Mononuclear cell (primary cell): ENCODE data around the gene SMIM20. TPM values are rescaled to one million over a fixed set of nuclear protein-coding genes. Genes with fewer than 3 reads are reported as not detected.

ENCODE experiments used
- H3K27me3 ChIP-seq: 2 replicates; pipeline ENCODE4 v1.6.0; 2011; ENCODE audit warnings: low read length, control low read depth; ENCODE audit not compliant: insufficient read depth
- H3K4me1 ChIP-seq: 2 replicates; pipeline ENCODE4 v1.5.1; 2011; ENCODE audit warnings: mild to moderate bottlenecking, low read length, control low read depth; ENCODE audit not compliant: insufficient read depth
- H3K4me3 ChIP-seq: 2 replicates; pipeline ENCODE4 v1.5.1; 2011; ENCODE audit warnings: mild to moderate bottlenecking, low read length, moderate library complexity
- H3K9me3 ChIP-seq: 2 replicates; pipeline ENCODE4 v1.5.1; 2011; ENCODE audit warnings: low read depth, mild to moderate bottlenecking, control low read depth, low read length
- total RNA-seq: library from RNA; depleted of rRNA; stranded (reverse); fragments of >200 nt; gene quantifications from one replicate; pipeline ENCODE4 v1.2.3, GENCODE V29; 2012

Gene SMIM20
- total RNA-seq, 1 donor, result 15.1 TPM

- Histone ChIP-seq H3K27me3 (no peaks in the 10 kb centered on the region), H3K4me3 (no peak overlapping the region), H3K4me1 (peaks cover 20% of the 10 kb centered on the region), H3K9me3 (no peaks in the 10 kb centered on the region)
Observed at GRCh38 chr4:25928379-25929297, 14.6 kb downstream of the SMIM20 start.

GRCh38 chr4:25929298-25929686, 15.3 kb downstream of the SMIM20 start:
- Histone ChIP-seq H3K4me1 (peaks cover 20% of the 10 kb centered on the region), H3K27me3 (no peaks in the 10 kb centered on the region), H3K4me3 (no peak overlapping the region), H3K9me3 (no peaks in the 10 kb centered on the region)

- Histone ChIP-seq H3K9me3 (no peaks in the 10 kb centered on the region), H3K4me1 (peaks cover 20% of the 10 kb centered on the region), H3K27me3 (no peaks in the 10 kb centered on the region), H3K4me3 (no peak overlapping the region)
Observed at GRCh38 chr4:25930731-25931354, 16.8 kb downstream of the SMIM20 start.

- H3K4me3 ChIP-seq, result no peak overlapping the region
- no peaks in the 10 kb centered on the region for H3K27me3 ChIP-seq
- no peaks in the 10 kb centered on the region for H3K9me3 ChIP-seq
- no peaks in the 10 kb centered on the region for H3K4me1 ChIP-seq
Observed at GRCh38 chr4:25936696-25937095, 22.7 kb downstream of the SMIM20 start.

GRCh38 chr4:25937801-25938200, 23.8 kb downstream of the SMIM20 start:
- H3K4me3 ChIP-seq, result no peak overlapping the region
- no peaks in the 10 kb centered on the region for H3K9me3 ChIP-seq
- no peaks in the 10 kb centered on the region for H3K4me1 ChIP-seq
- no peaks in the 10 kb centered on the region for H3K27me3 ChIP-seq

- no peaks in the 10 kb centered on the region for H3K4me1 ChIP-seq
- H3K9me3 ChIP-seq, result no peaks in the 10 kb centered on the region
- H3K27me3 ChIP-seq, result peaks cover 3% of the 10 kb centered on the region
- H3K4me3 ChIP-seq, result no peak overlapping the region
Observed at GRCh38 chr4:25938366-25938765, 24.3 kb downstream of the SMIM20 start.

GRCh38 chr4:25938787-25939186, 24.8 kb downstream of the SMIM20 start:
- H3K9me3 ChIP-seq, result no peaks in the 10 kb centered on the region
- no peaks in the 10 kb centered on the region for H3K4me1 ChIP-seq
- peaks cover 4% of the 10 kb centered on the region for H3K27me3 ChIP-seq
- no peak overlapping the region for H3K4me3 ChIP-seq

- Histone ChIP-seq H3K27me3 (peaks cover 4% of the 10 kb centered on the region), H3K9me3 (no peaks in the 10 kb centered on the region), H3K4me3 (no peak overlapping the region), H3K4me1 (no peaks in the 10 kb centered on the region)
Observed at GRCh38 chr4:25939330-25939729, 25.3 kb downstream of the SMIM20 start.

- H3K9me3 ChIP-seq, result no peaks in the 10 kb centered on the region
- peaks cover 4% of the 10 kb centered on the region for H3K27me3 ChIP-seq
- H3K4me3 ChIP-seq, result no peak overlapping the region
- H3K4me1 ChIP-seq, result no peaks in the 10 kb centered on the region
Observed at GRCh38 chr4:25941457-25942221, 27.6 kb downstream of the SMIM20 start.

- H3K4me1 ChIP-seq, result no peaks in the 10 kb centered on the region
- no peak overlapping the region for H3K4me3 ChIP-seq
- H3K9me3 ChIP-seq, result no peaks in the 10 kb centered on the region
Observed at GRCh38 chr4:25943312-25943711, 29.3 kb downstream of the SMIM20 start.

GRCh38 chr4:25943805-25944204, 29.8 kb downstream of the SMIM20 start:
- H3K27me3 ChIP-seq, result peaks cover 4% of the 10 kb centered on the region

More at GRCh38 chr4:25943312-25943711, 29.3 kb downstream of the SMIM20 start:
- peaks cover 4% of the 10 kb centered on the region for H3K27me3 ChIP-seq

GRCh38 chr4:25948051-25948450, 34.0 kb downstream of the SMIM20 start:
- Histone ChIP-seq H3K27me3 (peaks cover 6% of the 10 kb centered on the region), H3K4me3 (no peak overlapping the region), H3K4me1 (no peaks in the 10 kb centered on the region), H3K9me3 (no peaks in the 10 kb centered on the region)

More at GRCh38 chr4:25943805-25944204, 29.8 kb downstream of the SMIM20 start:
- Histone ChIP-seq H3K4me3 (no peak overlapping the region), H3K9me3 (no peaks in the 10 kb centered on the region), H3K4me1 (no peaks in the 10 kb centered on the region)

- Histone ChIP-seq H3K9me3 (no peaks in the 10 kb centered on the region), H3K4me1 (no peaks in the 10 kb centered on the region), H3K4me3 (no peak overlapping the region), H3K27me3 (peaks cover 2% of the 10 kb centered on the region)
Observed at GRCh38 chr4:25949173-25949748, 35.2 kb downstream of the SMIM20 start.

GRCh38 chr4:25949994-25950393, 36.0 kb downstream of the SMIM20 start:
- Histone ChIP-seq H3K4me1 (no peaks in the 10 kb centered on the region), H3K4me3 (no peak overlapping the region), H3K9me3 (no peaks in the 10 kb centered on the region), H3K27me3 (peaks cover 2% of the 10 kb centered on the region)
